Liver (tissue), 3 donors: Measurements from ENCODE around the gene TNS1.

Source experiments
- CTCF ChIP-seq: fragments of 150-350 bp; IDR thresholded peaks from 2 replicates; pipeline ENCODE4 v1.5.1; 2017; ENCODE audit warnings: improper control_type of control experiment, low read depth, low read length; ENCODE audit not compliant: missing input control
- FOXA1 ChIP-seq: IDR thresholded peaks from 2 replicates; pipeline ENCODE4 v1.6.1; 2016; ENCODE audit warnings: antibody characterized with exemption
- FOXA2 ChIP-seq: IDR thresholded peaks from 2 replicates; pipeline ENCODE4 v1.6.1; 2016; ENCODE audit warnings: antibody characterized with exemption
- GABPA ChIP-seq, 2 donors: IDR thresholded peaks in 1 of 2; conservative IDR thresholded peaks in 1 of 2; 2 replicates each; pipeline ENCODE4 v1.6.1; 2016; ENCODE audit warnings: antibody characterized with exemption in 2 of 2, mild to moderate bottlenecking in 1 of 2, moderate library complexity in 1 of 2
- HNF4A ChIP-seq, 2 donors: conservative IDR thresholded peaks; 2 replicates each; pipeline ENCODE4 v1.6.1; 2016; ENCODE audit warnings: antibody characterized with exemption in 2 of 2, mild to moderate bottlenecking in 2 of 2
- JUND ChIP-seq, 2 donors: IDR thresholded peaks; 2 replicates each; pipeline ENCODE4 v1.6.1; 2016; ENCODE audit warnings: antibody characterized with exemption in 2 of 2
- MAX ChIP-seq: IDR thresholded peaks from 2 replicates; pipeline ENCODE4 v1.6.1; 2016; ENCODE audit warnings: antibody characterized with exemption
- REST ChIP-seq: IDR thresholded peaks from 2 replicates; pipeline ENCODE4 v1.6.1; 2016; ENCODE audit warnings: antibody characterized with exemption, mild to moderate bottlenecking
- RXRA ChIP-seq, 2 donors: IDR thresholded peaks; 2 replicates each; pipeline ENCODE4 v1.6.1; 2017 to 2018; ENCODE audit warnings: antibody characterized with exemption in 2 of 2, mild to moderate bottlenecking in 1 of 2
- SP1 ChIP-seq: IDR thresholded peaks from 2 replicates; pipeline ENCODE4 v1.6.1; 2018; ENCODE audit warnings: antibody characterized with exemption, mild to moderate bottlenecking
- TAF1 ChIP-seq: conservative IDR thresholded peaks from 2 replicates; pipeline ENCODE4 v1.6.1; 2016; ENCODE audit warnings: antibody characterized with exemption, mild to moderate bottlenecking
- YY1 ChIP-seq: IDR thresholded peaks from 2 replicates; pipeline ENCODE4 v1.6.1; 2016; ENCODE audit warnings: antibody characterized with exemption, mild to moderate bottlenecking
- ZBTB33 ChIP-seq: IDR thresholded peaks from 2 replicates; pipeline ENCODE4 v1.6.1; 2016; ENCODE audit warnings: antibody characterized with exemption
- TF ChIP-seq, protein P1 (sequence below): IDR thresholded peaks from 2 replicates; pipeline ENCODE4 v1.6.1; 2016; ENCODE audit warnings: antibody characterized with exemption
- donor health status: healthy.
- donor health status: healthy.

DNA sequence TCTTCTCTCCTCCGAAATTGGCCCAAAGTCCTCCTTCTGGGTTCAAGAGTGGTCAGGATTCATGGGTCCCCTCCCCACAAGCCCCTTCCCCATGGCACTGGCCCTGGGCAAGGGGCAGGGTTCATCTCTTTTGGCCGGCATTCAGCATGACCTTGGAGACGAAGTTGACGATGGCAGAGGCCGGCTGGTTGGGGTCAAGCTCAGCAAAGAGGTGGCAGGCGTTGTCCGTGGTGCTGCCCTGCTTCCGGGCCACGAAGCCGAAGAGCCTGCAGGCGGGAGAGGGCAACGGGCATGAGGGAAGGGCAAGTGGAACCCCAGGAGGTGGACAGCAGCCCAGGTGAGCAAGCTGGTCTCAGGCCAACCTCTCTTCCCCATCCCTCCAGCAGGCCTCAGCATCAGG, 198.5 kb downstream of the TNS1 start:
- TF ChIP-seq CTCF (no peak), FOXA1 (no peak), FOXA2 (no peak), MAX (no peak), GABPA (IDR thresholded peaks at IDR 0.05 in 1 of 2, conservative IDR thresholded peaks at IDR 0.05 in 1 of 2) (no peak), TAF1 (no peak), JUND (IDR thresholded peaks at IDR 0.05) (no peak), SP1 (no peak), RXRA (IDR thresholded peaks at IDR 0.05) (no peak), YY1 (no peak), HNF4A (conservative IDR thresholded peaks at IDR 0.05) (no peak), ZBTB33 (no peak), REST (peak; percentile 67)
- TF ChIP-seq, protein P1, sequence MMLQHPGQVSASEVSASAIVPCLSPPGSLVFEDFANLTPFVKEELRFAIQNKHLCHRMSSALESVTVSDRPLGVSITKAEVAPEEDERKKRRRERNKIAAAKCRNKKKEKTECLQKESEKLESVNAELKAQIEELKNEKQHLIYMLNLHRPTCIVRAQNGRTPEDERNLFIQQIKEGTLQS: no peak
